ENCODE data around the gene PRRT1B.

DNA sequence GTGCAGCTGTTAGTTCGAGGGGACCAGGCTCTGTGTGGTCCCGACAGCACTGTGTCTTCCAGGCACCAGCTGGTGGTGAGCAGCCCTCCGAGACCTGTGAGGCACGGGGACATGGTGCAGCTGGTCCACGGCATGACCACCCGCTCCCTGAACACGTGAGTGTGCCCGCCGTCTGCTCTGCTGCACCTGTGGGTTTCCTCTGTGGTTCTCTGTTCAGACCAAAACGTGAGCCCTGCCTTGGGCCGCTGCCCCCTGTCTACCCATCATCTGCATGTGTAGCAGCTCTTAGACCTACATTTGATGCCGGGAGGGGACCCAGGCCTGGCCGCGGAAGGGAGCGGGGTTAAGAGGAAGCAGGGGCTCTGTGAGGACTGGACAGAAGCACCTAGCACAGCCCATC, 32.1 kb upstream of the PRRT1B start:
- TF ChIP-seq, protein P1, sequence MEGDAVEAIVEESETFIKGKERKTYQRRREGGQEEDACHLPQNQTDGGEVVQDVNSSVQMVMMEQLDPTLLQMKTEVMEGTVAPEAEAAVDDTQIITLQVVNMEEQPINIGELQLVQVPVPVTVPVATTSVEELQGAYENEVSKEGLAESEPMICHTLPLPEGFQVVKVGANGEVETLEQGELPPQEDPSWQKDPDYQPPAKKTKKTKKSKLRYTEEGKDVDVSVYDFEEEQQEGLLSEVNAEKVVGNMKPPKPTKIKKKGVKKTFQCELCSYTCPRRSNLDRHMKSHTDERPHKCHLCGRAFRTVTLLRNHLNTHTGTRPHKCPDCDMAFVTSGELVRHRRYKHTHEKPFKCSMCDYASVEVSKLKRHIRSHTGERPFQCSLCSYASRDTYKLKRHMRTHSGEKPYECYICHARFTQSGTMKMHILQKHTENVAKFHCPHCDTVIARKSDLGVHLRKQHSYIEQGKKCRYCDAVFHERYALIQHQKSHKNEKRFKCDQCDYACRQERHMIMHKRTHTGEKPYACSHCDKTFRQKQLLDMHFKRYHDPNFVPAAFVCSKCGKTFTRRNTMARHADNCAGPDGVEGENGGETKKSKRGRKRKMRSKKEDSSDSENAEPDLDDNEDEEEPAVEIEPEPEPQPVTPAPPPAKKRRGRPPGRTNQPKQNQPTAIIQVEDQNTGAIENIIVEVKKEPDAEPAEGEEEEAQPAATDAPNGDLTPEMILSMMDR (conservative IDR thresholded peaks at IDR 0.05 in 1 of 2, IDR thresholded peaks at IDR 0.05 in 1 of 2; ENCODE audit: low read depth in 1 of 2, low read length in 2 of 2) = no peak
- TF ChIP-seq EZH2 (IDR thresholded peaks at IDR 0.05; ENCODE audit: low read length, missing control alignments) = no peak

Measured in fibroblast of lung (primary cell).